HL-60/S4 treated with phorbol 12-myristate 13-acetate at 8.2 ng/mL for 4 days and 3 days (cell line): ENCODE data around the gene DERL2.

Experiments used
- in situ Hi-C: fragments of 300-500 bp; cut with MboI; formaldehyde crosslinking; loops from 2 replicates; pipeline ENCODE4 v1.15.0; 2022; ENCODE audit warnings: low sequenced_read_pairs

The DERL2 gene

GRCh38 chr17:5502552-5502951 is 16.6 kb upstream of the DERL2 start:
- in situ Hi-C loops = no loop called here

GRCh38 chr17:5501685-5502084 is 15.7 kb upstream of the DERL2 start:
- in situ Hi-C loops = no loop called here

GRCh38 chr17:5500589-5501391 is 14.8 kb upstream of the DERL2 start:
- in situ Hi-C loops = no loop called here

GRCh38 chr17:5500247-5500588 is 14.2 kb upstream of the DERL2 start:
- in situ Hi-C loops = no loop called here

GRCh38 chr17:5499476-5500231 is 13.7 kb upstream of the DERL2 start:
- in situ Hi-C loops = no loop called here

- in situ Hi-C loops = no loop called here
Measured at GRCh38 chr17:5492970-5493369, 7.0 kb upstream of the DERL2 start.

- in situ Hi-C loops = no loop called here
Measured at GRCh38 chr17:5488752-5489151, 2.8 kb upstream of the DERL2 start.

- in situ Hi-C loops = no loop called here
Measured at GRCh38 chr17:5486206-5487124, 487 bp upstream of the DERL2 start, which contains the start of gene MIS12. Gene MIS12 (plus strand): TSS chr17:5486566. CDS start chr17:5488863, 2,297 bp downstream.

GRCh38 chr17:5481451-5481850 is 4.5 kb downstream of the DERL2 start:
- in situ Hi-C loops = no loop called here

- in situ Hi-C loops = no loop called here
Measured at GRCh38 chr17:5480962-5481361, 5.0 kb downstream of the DERL2 start.

GRCh38 chr17:5478992-5479391 is 7.0 kb downstream of the DERL2 start:
- in situ Hi-C loops = no loop called here

GRCh38 chr17:5473906-5474305 is 12.1 kb downstream of the DERL2 start:
- in situ Hi-C loops = no loop called here

GRCh38 chr17:5472511-5472910 is 13.5 kb downstream of the DERL2 start:
- in situ Hi-C loops = no loop called here

- in situ Hi-C loops = no loop called here
Measured at GRCh38 chr17:5468075-5468473, 17.9 kb downstream of the DERL2 start.

- in situ Hi-C loops = no loop called here
Measured at GRCh38 chr17:5467416-5467815, 18.6 kb downstream of the DERL2 start.

- in situ Hi-C loops = no loop called here
Measured at GRCh38 chr17:5466295-5466694, 19.7 kb downstream of the DERL2 start.

GRCh38 chr17:5464717-5465507 is 21.1 kb downstream of the DERL2 start:
- in situ Hi-C loops = no loop called here

- in situ Hi-C loops = no loop called here
Measured at GRCh38 chr17:5446786-5447185, 39.2 kb downstream of the DERL2 start.

GRCh38 chr17:5444209-5444608 is 41.8 kb downstream of the DERL2 start:
- in situ Hi-C loops = no loop called here

- in situ Hi-C loops = no loop called here
Measured at GRCh38 chr17:5443728-5444127, 42.2 kb downstream of the DERL2 start.

GRCh38 chr17:5439446-5439764 is 46.6 kb downstream of the DERL2 start:
- in situ Hi-C loops = no loop called here
